GM18526 (cell line): Measurements from ENCODE around the gene MTAP.

Source experiments
- POLR2A ChIP-seq: IDR thresholded peaks from 3 replicates; pipeline ENCODE4 v1.6.1; 2011; ENCODE audit not compliant: insufficient read length; ENCODE audit errors: extremely low read depth

MTAP gene

DNA sequence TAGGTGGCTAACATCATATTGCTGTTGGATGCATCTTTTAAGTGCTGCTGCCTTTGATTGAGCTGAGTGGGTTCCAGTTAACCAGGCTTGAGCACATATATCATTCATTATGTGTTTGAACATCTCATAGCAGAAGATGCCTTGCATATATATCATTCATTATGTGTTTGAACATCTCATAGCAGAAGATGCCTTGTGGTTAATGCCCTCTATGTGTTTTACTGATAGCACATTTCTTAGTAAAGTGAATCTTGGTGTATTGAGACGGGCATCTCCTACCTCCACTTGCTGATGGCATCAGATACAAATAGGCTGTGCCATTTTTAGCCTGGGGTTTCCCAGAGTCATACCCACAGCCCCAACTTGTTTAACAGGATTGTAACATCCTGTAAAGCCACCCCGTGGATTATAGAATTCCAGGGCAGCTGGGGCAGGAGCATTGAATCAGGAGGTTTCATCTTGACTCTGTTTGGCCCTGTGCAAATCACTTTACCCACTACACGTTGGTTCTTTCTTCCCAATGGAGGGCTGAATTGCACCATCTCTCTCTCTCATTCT lies 26.5 kb downstream of the MTAP start:
- no peak for TF ChIP-seq POLR2A

DNA sequence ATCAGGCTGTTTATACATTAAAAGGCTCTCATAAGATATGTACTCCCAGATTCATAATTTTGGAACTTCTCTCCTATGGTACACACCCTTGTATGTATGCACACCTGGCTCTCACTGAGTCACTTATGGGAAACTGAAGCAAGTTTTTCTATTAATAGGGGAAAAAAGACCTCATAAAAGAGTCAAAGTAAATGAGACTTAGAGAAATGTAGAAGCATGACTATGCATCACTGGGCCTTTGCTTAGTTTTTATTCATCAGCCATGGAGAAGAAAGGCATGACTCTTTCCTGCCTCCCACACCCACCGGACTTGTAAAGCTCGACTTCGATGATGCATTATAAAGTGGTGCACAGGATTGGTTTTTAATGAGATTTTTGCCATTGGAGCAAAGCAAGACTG lies 28.2 kb downstream of the MTAP start:
- TF ChIP-seq POLR2A = no peak

DNA sequence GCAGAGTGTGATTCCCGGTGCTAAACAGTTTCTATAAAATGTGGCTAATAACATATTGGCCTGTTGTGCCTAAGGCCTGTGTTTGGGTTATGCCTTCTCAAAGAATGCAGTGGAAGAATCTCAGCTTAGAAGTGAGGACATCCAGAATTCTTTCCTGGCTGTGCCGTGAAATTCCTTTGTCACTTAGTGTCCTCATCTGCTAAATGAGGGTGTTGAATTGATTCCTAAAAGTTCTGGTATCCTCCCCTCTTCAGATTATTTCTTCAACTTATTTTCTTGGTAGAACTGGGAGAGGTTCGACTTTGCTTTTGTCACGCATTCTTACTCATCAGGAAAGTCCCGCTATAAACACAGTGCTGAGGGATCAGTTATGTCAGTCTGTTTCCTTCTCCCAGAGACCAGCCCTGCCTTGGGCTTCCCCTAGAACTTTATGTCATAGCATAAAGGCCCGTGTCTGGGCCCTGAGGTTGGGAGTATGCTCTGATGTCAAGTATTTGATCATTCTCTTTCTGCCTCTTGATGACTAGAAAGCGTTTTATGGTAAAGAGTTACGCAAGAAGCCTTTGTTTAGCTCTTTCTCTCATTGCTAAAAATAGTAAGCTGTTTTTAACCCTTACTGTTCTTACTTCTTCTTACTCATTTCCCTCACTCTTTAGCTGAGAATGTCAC lies 29.5 kb downstream of the MTAP start:
- no peak for TF ChIP-seq POLR2A

DNA sequence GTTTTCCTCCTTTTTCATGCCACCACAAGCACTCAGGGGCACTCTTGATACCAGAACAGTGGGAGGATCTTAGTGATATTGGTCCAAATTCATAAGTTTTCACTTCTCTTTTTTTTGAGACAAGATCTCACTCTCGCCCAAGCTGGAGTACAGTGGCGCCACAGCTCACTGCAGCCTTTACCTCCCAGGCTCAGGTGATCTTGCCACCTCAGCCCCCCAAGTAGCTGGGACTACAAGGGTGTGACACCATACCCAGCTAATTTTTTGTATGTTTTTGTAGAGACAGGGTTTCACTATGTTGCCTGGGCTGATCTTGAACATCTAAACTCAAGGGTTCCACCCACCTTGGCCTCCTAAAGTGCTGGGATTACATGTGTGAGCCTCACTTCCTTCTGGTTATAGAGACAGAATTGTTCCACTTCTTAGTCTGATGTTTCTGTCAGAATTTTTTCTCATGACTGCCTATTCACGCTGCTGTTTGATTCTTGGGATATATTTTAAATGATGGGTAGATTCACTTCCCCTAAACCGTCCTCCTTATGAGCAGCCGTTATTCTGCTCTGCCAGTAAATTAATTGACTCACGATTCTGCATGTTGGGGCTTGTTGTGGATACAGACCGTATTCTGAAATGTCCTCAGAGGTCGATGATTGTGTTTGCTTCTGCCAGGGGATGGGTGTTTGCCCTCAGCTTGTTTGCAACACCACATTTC lies 30.8 kb downstream of the MTAP start:
- no peak for TF ChIP-seq POLR2A

DNA sequence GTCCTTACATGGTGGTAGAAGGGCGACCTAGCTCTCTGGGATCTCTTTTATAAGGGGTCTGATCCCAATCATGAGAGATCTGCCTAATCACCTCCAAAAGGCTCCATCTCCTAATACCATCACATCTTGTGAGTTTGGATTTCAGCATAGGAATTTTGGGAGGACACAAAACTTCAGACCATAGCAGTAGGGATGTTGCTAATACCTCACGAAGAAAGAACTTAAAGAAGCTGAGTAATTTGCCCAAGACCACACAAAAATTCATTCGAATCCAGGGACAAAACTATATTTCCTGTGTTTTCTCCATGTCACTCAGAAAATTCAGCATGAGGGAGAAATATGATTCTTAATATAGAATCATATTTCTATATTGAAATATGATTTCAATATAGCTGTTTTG lies 32.7 kb downstream of the MTAP start:
- TF ChIP-seq POLR2A = no peak

DNA sequence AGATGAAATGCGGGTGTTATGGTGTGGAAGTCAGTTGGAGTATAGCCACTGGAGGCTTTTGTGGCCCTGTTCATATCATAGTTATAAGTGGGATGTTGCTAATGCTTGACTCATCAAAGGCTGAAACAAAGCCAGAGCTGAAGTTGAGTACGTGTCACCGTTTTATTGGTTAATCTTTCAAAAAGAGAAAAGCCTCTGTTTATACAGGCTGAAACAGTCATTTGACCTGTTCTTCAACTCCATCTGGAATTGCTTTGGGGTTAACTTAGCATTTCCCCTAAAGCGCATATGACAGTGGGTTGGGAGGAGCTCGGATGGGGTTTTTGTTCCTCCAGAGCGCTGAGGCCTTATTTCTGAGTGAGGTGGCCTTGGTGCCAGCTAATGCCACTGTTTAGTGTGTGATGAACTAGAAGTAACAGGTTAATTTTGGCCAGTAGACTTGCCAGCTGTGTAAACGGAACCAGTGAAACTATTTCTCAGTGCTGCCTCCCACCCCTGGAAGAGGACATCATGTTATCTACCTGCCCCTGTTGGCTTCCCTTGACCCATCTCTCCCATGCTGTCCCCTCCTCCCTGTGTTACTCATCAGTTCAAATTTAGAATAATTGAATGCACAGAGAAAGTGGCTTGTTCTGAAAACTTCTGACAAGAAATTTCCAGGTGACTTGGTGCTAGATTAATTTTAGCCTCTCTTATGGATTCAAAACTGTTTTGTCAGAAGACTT lies 34.2 kb downstream of the MTAP start:
- no peak for TF ChIP-seq POLR2A

DNA sequence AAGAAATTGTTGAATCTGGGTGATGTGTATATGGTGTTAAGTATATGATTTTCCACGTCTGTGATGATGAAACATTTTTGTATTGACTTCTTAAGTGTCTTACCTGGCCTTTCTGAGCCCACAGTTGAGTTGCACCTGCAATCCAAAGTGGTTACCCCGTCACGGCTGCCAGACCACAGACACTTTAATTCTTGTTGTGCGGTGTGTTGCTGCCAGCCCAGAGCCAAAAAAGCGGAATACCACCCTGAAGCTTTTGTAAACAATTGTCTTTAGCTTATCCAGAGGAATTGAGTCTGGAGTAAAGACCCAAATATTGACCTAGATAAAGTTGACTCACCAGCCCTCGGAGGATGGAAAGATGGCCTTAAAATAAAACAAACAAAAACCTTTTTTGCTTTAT lies 35.1 kb downstream of the MTAP start:
- TF ChIP-seq POLR2A = no peak

DNA sequence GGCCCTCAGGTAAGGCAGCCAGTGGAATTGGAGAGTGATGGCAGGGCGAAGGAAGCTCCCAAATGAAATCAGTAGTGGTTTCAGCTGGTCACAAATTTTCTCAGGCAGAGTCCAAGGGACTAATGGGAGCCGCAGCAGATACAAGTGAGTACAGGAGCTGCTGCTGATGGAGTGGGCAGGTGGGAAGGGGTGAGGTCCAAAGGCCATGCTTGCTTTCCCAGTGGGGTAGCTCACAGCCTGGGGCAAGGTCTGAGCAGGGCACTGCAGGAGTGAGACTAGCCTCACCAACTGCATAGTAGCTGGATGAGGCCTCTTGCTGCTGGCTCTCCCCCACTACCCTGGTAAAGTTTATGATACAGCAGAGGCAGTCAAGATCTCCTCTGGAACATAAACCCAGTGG lies 38.2 kb downstream of the MTAP start:
- TF ChIP-seq POLR2A = no peak

DNA sequence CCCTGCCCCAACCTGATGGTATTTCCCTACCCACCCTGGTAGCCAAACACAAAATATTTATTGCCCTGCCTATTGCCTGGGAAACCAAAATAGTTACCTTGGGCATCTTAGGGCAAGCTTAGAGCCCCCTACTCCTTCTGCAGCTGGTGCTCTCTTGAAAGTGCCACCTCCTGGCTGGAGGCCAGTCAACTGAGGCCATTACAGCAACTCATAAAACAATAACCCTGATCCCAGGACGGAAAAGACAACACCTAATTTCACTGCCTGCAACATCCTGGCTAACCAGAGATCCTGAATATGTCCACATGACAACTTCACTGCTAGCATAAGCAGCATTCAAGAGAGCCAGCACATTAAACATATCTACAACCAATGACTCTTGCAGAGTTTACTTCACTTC lies 38.7 kb downstream of the MTAP start:
- no peak for TF ChIP-seq POLR2A

DNA sequence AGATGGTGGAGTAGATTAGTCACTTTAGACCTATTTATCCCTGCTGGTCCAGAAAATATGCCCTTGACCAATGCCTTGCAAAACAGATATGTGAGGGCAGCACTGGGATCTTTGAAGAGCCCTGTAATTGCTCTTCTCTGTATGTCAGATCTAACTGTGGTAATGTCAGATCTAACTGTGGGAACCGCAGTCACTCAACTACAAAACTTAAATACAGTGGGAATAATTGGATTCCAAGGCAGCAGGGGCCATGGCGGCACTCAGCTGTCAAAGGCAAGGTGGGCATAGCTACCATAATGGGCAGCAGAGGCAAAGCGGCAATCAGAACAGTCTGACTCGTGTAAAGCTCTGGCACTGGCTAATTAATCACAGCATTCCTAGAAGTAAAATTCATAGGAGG lies 46.2 kb downstream of the MTAP start:
- no peak for TF ChIP-seq POLR2A

DNA sequence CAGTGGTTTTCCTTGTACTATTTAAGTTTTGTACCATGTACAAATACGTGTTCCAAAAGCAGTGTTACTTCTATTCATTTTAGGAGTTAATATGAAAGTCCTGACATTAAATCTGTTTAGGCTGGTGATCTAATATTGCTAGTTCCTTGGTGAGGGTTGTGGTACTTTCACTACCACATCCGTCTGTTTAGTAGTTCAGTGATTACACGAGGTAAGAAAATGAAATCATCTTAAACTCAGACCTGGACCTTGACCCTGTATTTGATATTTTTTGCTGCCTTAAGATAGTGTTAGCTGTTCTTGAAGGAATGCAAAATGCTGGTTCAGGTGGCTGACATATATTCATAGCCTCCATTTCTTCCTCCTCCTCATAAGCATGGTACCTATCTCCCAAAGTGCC lies 50.3 kb downstream of the MTAP start:
- no peak for TF ChIP-seq POLR2A

DNA sequence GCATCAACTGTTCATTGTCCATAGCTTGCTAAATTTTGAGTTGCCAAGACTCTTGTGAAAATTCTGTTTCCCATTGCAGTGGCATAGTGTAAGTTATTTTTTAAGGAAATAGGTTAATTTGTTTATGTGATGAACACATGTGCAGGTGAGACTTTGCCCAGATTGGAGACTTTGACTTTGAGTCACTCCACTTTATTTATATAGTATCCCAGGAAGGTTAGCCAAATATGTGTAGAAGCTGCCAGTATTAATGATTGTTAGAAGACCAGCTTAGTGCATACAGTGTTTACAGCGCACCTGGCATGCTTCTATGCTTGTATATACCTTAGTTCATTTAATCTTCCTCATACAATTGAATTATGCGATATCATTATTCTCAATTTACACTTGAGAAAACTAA lies 51.0 kb downstream of the MTAP start:
- TF ChIP-seq POLR2A = no peak

DNA sequence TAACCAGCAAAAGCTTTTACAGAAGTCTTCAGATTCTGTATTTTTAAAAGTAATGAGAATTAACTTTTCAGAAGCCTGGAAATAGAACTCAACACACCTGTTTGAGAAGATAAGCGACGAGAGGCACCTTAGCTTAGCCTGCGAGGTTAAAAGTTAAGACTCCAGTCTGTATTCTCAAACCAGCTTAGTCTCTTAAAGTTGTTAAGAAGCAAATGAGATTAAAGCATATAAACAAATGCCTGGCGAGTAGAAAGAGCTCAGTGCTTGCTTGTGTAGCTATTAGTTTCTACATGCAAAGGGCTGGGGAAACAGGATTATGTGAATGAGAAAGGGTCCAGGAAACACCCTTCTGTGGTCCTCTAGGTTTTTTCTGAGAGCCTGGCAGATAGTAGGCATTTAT lies 51.7 kb downstream of the MTAP start:
- no peak for TF ChIP-seq POLR2A

DNA sequence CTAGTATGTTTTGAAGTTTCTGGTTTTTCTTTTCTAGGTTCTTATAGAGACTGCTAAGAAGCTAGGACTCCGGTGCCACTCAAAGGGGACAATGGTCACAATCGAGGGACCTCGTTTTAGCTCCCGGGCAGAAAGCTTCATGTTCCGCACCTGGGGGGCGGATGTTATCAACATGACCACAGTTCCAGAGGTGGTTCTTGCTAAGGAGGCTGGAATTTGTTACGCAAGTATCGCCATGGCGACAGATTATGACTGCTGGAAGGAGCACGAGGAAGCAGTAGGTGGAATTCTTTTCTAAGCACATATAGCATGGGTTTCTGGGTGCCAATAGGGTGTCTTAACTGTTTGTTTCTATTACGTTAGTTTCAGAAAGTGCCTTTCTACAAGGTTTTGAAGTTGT lies 52.2 kb downstream of the MTAP start:
- no peak for TF ChIP-seq POLR2A

DNA sequence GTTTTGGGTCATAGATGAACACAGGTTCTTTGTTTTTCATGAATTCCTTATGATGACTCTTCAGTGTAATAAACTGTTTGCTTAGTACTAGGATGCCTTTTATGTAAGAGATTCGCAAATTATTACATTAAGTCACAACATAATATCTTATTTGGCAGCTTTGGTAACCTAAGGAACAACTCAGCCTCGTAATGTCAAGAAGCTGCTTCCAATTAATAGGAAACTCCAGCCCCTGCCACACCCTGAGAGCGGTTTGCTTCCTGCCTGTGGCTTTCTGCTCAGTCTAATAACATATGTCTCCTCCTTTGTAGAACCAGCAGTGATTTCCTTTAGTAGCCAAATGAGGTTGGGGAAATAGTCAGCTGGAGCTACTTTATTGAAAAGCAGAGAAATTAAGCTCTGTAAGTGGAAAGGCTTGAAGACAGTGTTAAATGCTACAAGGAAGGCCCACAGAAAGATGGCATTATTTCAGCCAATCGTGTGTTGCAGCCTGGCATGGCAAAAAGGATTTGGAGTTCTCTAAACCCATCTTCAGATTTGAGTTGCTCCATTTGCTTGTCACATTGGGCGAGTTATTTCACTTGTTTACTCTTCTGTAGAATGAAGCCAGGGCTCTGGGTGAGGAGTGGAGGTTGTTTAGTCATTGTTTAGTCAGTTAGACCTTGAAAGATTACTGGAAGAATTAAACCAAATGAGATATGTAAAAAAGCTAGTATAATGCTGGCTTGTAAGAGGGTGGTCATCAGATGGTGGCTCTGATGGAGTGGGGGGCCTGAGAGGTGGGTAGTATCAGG lies 54.1 kb downstream of the MTAP start:
- no peak for TF ChIP-seq POLR2A
